Measurements from ENCODE around the gene SERPINA6.

SERPINA6 gene

DNA sequence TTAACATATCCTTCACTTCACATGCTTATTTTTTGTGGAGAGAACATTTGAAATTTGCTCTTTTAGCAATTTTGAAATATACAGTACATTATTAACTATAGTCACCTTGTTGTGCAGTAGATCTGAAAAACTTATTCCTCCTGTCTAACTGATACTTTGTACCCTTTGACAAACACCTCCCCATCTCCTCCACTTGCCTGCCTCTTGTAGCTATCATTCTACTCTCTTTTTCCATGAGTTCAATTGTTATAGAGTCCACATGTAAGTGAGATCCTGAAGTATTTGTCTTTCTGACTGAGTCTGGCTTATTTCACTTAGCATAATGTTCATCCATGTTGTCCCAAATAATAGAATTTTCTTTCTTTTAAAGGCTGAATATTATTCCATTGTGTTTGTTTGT, 9.5 kb upstream of the SERPINA6 start:
- H3K79me2 ChIP-seq (ENCODE audit: control insufficient read depth, low read length), result no peaks in the 10 kb centered on the region
- TF ChIP-seq, protein P1, sequence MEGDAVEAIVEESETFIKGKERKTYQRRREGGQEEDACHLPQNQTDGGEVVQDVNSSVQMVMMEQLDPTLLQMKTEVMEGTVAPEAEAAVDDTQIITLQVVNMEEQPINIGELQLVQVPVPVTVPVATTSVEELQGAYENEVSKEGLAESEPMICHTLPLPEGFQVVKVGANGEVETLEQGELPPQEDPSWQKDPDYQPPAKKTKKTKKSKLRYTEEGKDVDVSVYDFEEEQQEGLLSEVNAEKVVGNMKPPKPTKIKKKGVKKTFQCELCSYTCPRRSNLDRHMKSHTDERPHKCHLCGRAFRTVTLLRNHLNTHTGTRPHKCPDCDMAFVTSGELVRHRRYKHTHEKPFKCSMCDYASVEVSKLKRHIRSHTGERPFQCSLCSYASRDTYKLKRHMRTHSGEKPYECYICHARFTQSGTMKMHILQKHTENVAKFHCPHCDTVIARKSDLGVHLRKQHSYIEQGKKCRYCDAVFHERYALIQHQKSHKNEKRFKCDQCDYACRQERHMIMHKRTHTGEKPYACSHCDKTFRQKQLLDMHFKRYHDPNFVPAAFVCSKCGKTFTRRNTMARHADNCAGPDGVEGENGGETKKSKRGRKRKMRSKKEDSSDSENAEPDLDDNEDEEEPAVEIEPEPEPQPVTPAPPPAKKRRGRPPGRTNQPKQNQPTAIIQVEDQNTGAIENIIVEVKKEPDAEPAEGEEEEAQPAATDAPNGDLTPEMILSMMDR (IDR thresholded peaks at IDR 0.05; ENCODE audit: low read depth, low read length, poor library complexity, severe bottlenecking), result no peak
- TF ChIP-seq EZH2phosphoT487 (IDR thresholded peaks at IDR 0.05; ENCODE audit: borderline replicate concordance, low read length), result no peak

DNA sequence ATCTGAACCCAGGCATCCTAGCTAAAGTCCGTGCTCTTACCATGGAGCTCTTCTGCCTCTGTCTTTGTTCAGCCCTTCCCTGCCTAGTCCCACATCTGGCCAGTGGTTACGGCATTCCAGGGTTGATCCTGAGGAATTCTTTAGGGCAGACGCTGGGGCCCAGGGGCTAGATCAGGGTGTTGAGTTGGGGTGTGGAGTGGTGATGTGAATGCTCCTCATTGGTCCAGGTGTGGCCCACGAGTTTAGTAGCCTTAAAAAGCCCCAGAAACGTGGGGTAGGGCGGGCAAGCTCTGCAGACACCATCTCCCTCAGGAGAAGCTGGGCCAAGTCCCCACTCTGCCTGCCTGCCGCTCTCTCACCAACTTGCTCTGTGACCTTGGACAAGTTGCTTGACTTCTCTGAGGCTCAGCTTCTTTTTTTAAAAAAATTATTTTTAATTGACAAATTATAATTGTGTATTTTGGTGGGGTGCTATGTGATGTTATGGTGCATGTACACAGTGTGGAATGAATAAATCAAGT, 9.0 kb upstream of the SERPINA6 start:
- Histone ChIP-seq H3K36me3 (ENCODE audit: control insufficient read depth, low read length) (no peaks in the 10 kb centered on the region), H3K4me3 (ENCODE audit: low read length) (no peak overlapping the region), H3K27ac (ENCODE audit: low read depth, low read length) (no peak overlapping the region), H3K4me2 (ENCODE audit: low read length) (no peak overlapping the region), H3K79me2 (ENCODE audit: control insufficient read depth, low read length) (no peaks in the 10 kb centered on the region), H3K4me1 (ENCODE audit: control insufficient read depth, low read length) (no peaks in the 10 kb centered on the region), H3K9me3 (ENCODE audit: control insufficient read depth, insufficient read depth, low read length) (no peaks in the 10 kb centered on the region), H3K27me3 (ENCODE audit: control insufficient read depth, low read length) (peaks cover 14% of the 10 kb centered on the region), H4K20me1 (ENCODE audit: control insufficient read depth, insufficient read depth, low read depth, low read length) (no peaks in the 10 kb centered on the region), H3F3A (ENCODE audit: control insufficient read depth, insufficient read depth) (no peaks in the 10 kb centered on the region), H3K9me2 (replicated peaks; ENCODE audit: control insufficient read depth, low read length) (no peaks in the 10 kb centered on the region; the same call in 1 of the 2 replicates)
- TF ChIP-seq EZH2phosphoT487 (IDR thresholded peaks at IDR 0.05; ENCODE audit: borderline replicate concordance, low read length), result no peak
- TF ChIP-seq, protein P1 (IDR thresholded peaks at IDR 0.05; ENCODE audit: low read depth, low read length, poor library complexity, severe bottlenecking), result no peak

More for the DNA sequence above, 9.5 kb upstream of the SERPINA6 start:
- Histone ChIP-seq H3K27ac (ENCODE audit: low read depth, low read length) (no peak overlapping the region), H3F3A (ENCODE audit: control insufficient read depth, insufficient read depth) (no peaks in the 10 kb centered on the region), H4K20me1 (ENCODE audit: control insufficient read depth, insufficient read depth, low read depth, low read length) (no peaks in the 10 kb centered on the region), H3K4me2 (ENCODE audit: low read length) (no peak overlapping the region), H3K36me3 (ENCODE audit: control insufficient read depth, low read length) (no peaks in the 10 kb centered on the region), H3K9me3 (ENCODE audit: control insufficient read depth, insufficient read depth, low read length) (no peaks in the 10 kb centered on the region), H3K4me1 (ENCODE audit: control insufficient read depth, low read length) (no peaks in the 10 kb centered on the region), H3K9me2 (replicated peaks; ENCODE audit: control insufficient read depth, low read length) (no peaks in the 10 kb centered on the region; the same call in 1 of the 2 replicates), H3K4me3 (ENCODE audit: low read length) (no peak overlapping the region), H3K27me3 (ENCODE audit: control insufficient read depth, low read length) (peaks cover 14% of the 10 kb centered on the region)

DNA sequence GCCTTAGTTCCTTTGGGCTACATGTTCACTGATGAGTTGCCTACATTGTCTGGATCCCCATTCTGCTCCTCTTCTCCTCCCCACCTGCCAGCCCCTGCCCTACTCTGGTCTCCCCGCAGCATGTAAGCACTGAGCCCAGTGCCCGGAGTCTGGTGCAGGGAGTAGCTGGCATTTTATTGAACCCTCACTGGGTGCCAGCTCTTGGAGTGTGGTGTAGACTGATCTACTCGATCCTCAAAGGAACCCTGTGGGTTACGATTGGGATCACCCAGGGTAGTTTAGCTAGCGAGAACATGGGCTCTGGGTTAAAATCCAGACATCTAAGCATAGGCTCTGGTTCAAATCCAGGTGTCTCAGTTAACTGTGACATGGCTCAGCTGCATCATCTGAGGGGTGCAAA, 8.3 kb upstream of the SERPINA6 start:
- H3K9me2 ChIP-seq (replicated peaks; ENCODE audit: control insufficient read depth, low read length), result no peaks in the 10 kb centered on the region; the same call in 1 of the 2 replicates
- no peak overlapping the region for H3K27ac ChIP-seq (ENCODE audit: low read depth, low read length)
- no peaks in the 10 kb centered on the region for H3K4me1 ChIP-seq (ENCODE audit: control insufficient read depth, low read length)
- H3K9me3 ChIP-seq (ENCODE audit: control insufficient read depth, insufficient read depth, low read length), result no peaks in the 10 kb centered on the region
- H3K4me2 ChIP-seq (ENCODE audit: low read length), result no peak overlapping the region
- no peaks in the 10 kb centered on the region for H4K20me1 ChIP-seq (ENCODE audit: control insufficient read depth, insufficient read depth, low read depth, low read length)
- no peaks in the 10 kb centered on the region for H3F3A ChIP-seq (ENCODE audit: control insufficient read depth, insufficient read depth)
- no peaks in the 10 kb centered on the region for H3K36me3 ChIP-seq (ENCODE audit: control insufficient read depth, low read length)
- no peak for TF ChIP-seq EZH2phosphoT487 (IDR thresholded peaks at IDR 0.05; ENCODE audit: borderline replicate concordance, low read length)
- TF ChIP-seq, protein P1 (IDR thresholded peaks at IDR 0.05; ENCODE audit: low read depth, low read length, poor library complexity, severe bottlenecking), result no peak
- no peak overlapping the region for H3K4me3 ChIP-seq (ENCODE audit: low read length)
- peaks cover 14% of the 10 kb centered on the region for H3K27me3 ChIP-seq (ENCODE audit: control insufficient read depth, low read length)
- no peaks in the 10 kb centered on the region for H3K79me2 ChIP-seq (ENCODE audit: control insufficient read depth, low read length)
